Muscle of leg (tissue), 11 donors: Measurements from ENCODE around the gene KCTD21. TPM values are rescaled to one million over a fixed set of nuclear protein-coding genes. Genes with fewer than 3 reads are reported as not detected.

Experiments
- DNase-seq: peaks from one replicate; pipeline ENCODE4 v3.0.0; 2013
- H3K27ac ChIP-seq: one replicate; pipeline ENCODE4 v1.5.1; 2013; ENCODE audit warnings: mild to moderate bottlenecking, low read length, control low read depth
- H3K27me3 ChIP-seq: one replicate; pipeline ENCODE4 v1.6.1; 2013; ENCODE audit warnings: low read length; ENCODE audit not compliant: control insufficient read depth, insufficient read depth
- H3K36me3 ChIP-seq: one replicate; pipeline ENCODE4 v1.6.1; 2013; ENCODE audit warnings: low read length; ENCODE audit not compliant: control insufficient read depth, insufficient read depth
- H3K4me1 ChIP-seq: one replicate; pipeline ENCODE4 v1.6.1; 2013; ENCODE audit warnings: low read length; ENCODE audit not compliant: control insufficient read depth, insufficient read depth
- H3K4me3 ChIP-seq: one replicate; pipeline ENCODE4 v1.5.1; 2013; ENCODE audit warnings: low read length, control low read depth
- H3K9me3 ChIP-seq: replicated peaks from 2 replicates; pipeline ENCODE4 v1.6.1; 2013; ENCODE audit warnings: low read depth, low read length; ENCODE audit not compliant: control insufficient read depth
- WGBS: methylation state at CpG from one replicate; pipeline ENCODE4 v1.1.5; 2013; ENCODE audit warnings: missing lambda C conversion rate; ENCODE audit not compliant: insufficient coverage; 5-methylcytosine and 5-hydroxymethylcytosine counted together
- polyA plus RNA-seq, 8 donors: library from polyadenylated mRNA; unstranded; fragments of 120-200 nt; gene quantifications; one replicate each; pipeline versions ENCODE4 v1.2.1 to v1.2.3, GENCODE V29; 2013; ENCODE audit warnings: inconsistent platforms in 1 of 8, low replicate concordance in 1 of 8; ENCODE audit not compliant: insufficient read length in 8 of 8, insufficient read depth in 1 of 8
- total RNA-seq: library from RNA; stranded (reverse); fragments of 120-200 nt; gene quantifications from one replicate; pipeline ENCODE4 v1.2.4, GENCODE V29; 2013

Gene KCTD21
- total and polyA plus RNA-seq, 9 donors: 4.9 to 7.7 (median 6.3) TPM

- 80% methylated on average over 10 of the region's 17 CpGs for WGBS
Measured at GRCh38 chr11:78140392-78141077, 47.9 kb downstream of the KCTD21 start.

GRCh38 chr11:78139422-78140391, 48.7 kb downstream of the KCTD21 start, which contains the start of gene ALG8:
ALG8 (minus strand) TSS chr11:78139626; CDS start chr11:78139588, 38 bp downstream.
- peak; percentile 98 for DNase-seq
- H3K4me1 ChIP-seq: peaks cover 11% of the 10 kb centered on the region
- H3K27ac ChIP-seq: peak within 1 kb of the TSS; percentile 81
- H3K27me3 ChIP-seq: no peaks in the 10 kb centered on the region
- no peaks in the 10 kb centered on the region for H3K9me3 ChIP-seq
- H3K36me3 ChIP-seq: peaks cover 4% of the 10 kb centered on the region
- WGBS: under 1% methylated on average over 33 of the region's 52 CpGs
- peak within 1 kb of the TSS; percentile 82 for H3K4me3 ChIP-seq

More at GRCh38 chr11:78140392-78141077, 47.9 kb downstream of the KCTD21 start:
- no peaks in the 10 kb centered on the region for H3K9me3 ChIP-seq
- peak overlapping the region; percentile 82 for H3K4me3 ChIP-seq
- DNase-seq: no peak
- H3K27me3 ChIP-seq: no peaks in the 10 kb centered on the region
- H3K27ac ChIP-seq: no peak overlapping the region
- peaks cover 4% of the 10 kb centered on the region for H3K36me3 ChIP-seq
- H3K4me1 ChIP-seq: peaks cover 11% of the 10 kb centered on the region

GRCh38 chr11:78138694-78139421, 49.6 kb downstream of the KCTD21 start:
- H3K27ac ChIP-seq: peak overlapping the region; percentile 81
- 30% methylated on average over 8 of the region's 12 CpGs for WGBS
- H3K36me3 ChIP-seq: peaks cover 4% of the 10 kb centered on the region
- DNase-seq: no peak
- H3K4me1 ChIP-seq: peaks cover 11% of the 10 kb centered on the region
- no peaks in the 10 kb centered on the region for H3K27me3 ChIP-seq
- H3K4me3 ChIP-seq: peak overlapping the region; percentile 82
- no peaks in the 10 kb centered on the region for H3K9me3 ChIP-seq

- H3K4me3 ChIP-seq: no peak overlapping the region
- 83% methylated on average over 1 of the region's 4 CpGs for WGBS
- H3K27ac ChIP-seq: no peak overlapping the region
Measured at GRCh38 chr11:78138291-78138690, 50.1 kb downstream of the KCTD21 start.

GRCh38 chr11:78132475-78132874, 56.0 kb downstream of the KCTD21 start:
- DNase-seq: no peak
- 89% methylated on average over 1 of the region's 2 CpGs for WGBS
- Histone ChIP-seq H3K27ac (no peak overlapping the region), H3K9me3 (no peaks in the 10 kb centered on the region), H3K4me3 (no peak overlapping the region), H3K4me1 (no peaks in the 10 kb centered on the region), H3K36me3 (peaks cover 4% of the 10 kb centered on the region), H3K27me3 (no peaks in the 10 kb centered on the region)

More at GRCh38 chr11:78138291-78138690, 50.1 kb downstream of the KCTD21 start:
- no peak for DNase-seq
- no peaks in the 10 kb centered on the region for H3K9me3 ChIP-seq
- H3K36me3 ChIP-seq: peaks cover 4% of the 10 kb centered on the region
- H3K27me3 ChIP-seq: no peaks in the 10 kb centered on the region
- H3K4me1 ChIP-seq: peaks cover 11% of the 10 kb centered on the region

- no peak for DNase-seq
- Histone ChIP-seq H3K9me3 (no peaks in the 10 kb centered on the region), H3K27me3 (no peaks in the 10 kb centered on the region), H3K4me3 (no peak overlapping the region), H3K36me3 (peaks cover 4% of the 10 kb centered on the region), H3K4me1 (no peaks in the 10 kb centered on the region), H3K27ac (no peak overlapping the region)
- WGBS: 100% methylated on average over 1 of the region's 3 CpGs
Measured at GRCh38 chr11:78131956-78132355, 56.5 kb downstream of the KCTD21 start.

GRCh38 chr11:78127403-78127802, 61.0 kb downstream of the KCTD21 start:
- no peaks in the 10 kb centered on the region for H3K9me3 ChIP-seq
- WGBS: 75% methylated on average over 1 of the region's 3 CpGs
- H3K4me3 ChIP-seq: no peak overlapping the region
- DNase-seq: no peak
- no peaks in the 10 kb centered on the region for H3K4me1 ChIP-seq
- no peak overlapping the region for H3K27ac ChIP-seq
- H3K36me3 ChIP-seq: peaks cover 10% of the 10 kb centered on the region
- H3K27me3 ChIP-seq: no peaks in the 10 kb centered on the region

Other genes with a start within 250 kb of the KCTD21 start
- gene INTS4, start 194.0 kb downstream of the KCTD21 start, total RNA-seq: 26.4 TPM
- gene INTS4, start 194.0 kb downstream of the KCTD21 start, polyA plus RNA-seq: 10 to 100 TPM; 21.5 to 26.8 (median 23.4) TPM
- 0.89 TPM for gene KCTD14, start 165.3 kb downstream of the KCTD21 start, total RNA-seq
- 1 to 10 TPM in 7 of 8 donors, under 1 TPM in 1; 0.99 to 2.0 (median 1.7) TPM for gene KCTD14, start 165.3 kb downstream of the KCTD21 start, polyA plus RNA-seq
- gene THRSP, start 124.8 kb downstream of the KCTD21 start, total RNA-seq: 0.13 TPM
- gene THRSP, start 124.8 kb downstream of the KCTD21 start, polyA plus RNA-seq: 1 to 10 TPM in 1 of 8 donors, under 1 TPM in 6, not detected in 1; 0.13 to 1.3 (median 0.21) TPM
- 207 TPM for gene NDUFC2, start 108.8 kb downstream of the KCTD21 start, total RNA-seq
- 100 to 1,000 TPM; 140 to 202 (median 169) TPM for gene NDUFC2, start 108.8 kb downstream of the KCTD21 start, polyA plus RNA-seq
- gene ALG8, start 49.0 kb downstream of the KCTD21 start, total RNA-seq: 21.1 TPM
- gene ALG8, start 49.0 kb downstream of the KCTD21 start, polyA plus RNA-seq: 10 to 100 TPM; 21.7 to 30.7 (median 26.5) TPM
- gene USP35, start 293 bp upstream of the KCTD21 start, total RNA-seq: 2.6 TPM
- 1 to 10 TPM; 3.5 to 4.8 (median 4.0) TPM for gene USP35, start 293 bp upstream of the KCTD21 start, polyA plus RNA-seq
- 12.2 TPM for gene GAB2, start 229.2 kb upstream of the KCTD21 start, total RNA-seq
- gene GAB2, start 229.2 kb upstream of the KCTD21 start, polyA plus RNA-seq: 10 to 100 TPM in 7 of 8 donors, 1 to 10 TPM in 1; 9.6 to 18.8 (median 14.5) TPM